GM23338 (cell line): ENCODE results near the gene CHMP5. TPM values are rescaled to one million over a fixed set of nuclear protein-coding genes. Genes with fewer than 3 reads are reported as not detected.

Experiments used
- ATAC-seq: fragments of 200-7000 bp; cut with Tn5 transposase; 3 replicates; pipeline ENCODE4 v1.9.1; 2020
- DNase-seq: peaks from one replicate; pipeline ENCODE4 v3.0.0-alpha.2; 2015; ENCODE audit warnings: low spot score
- H2AFZ ChIP-seq: fragments of 200-600 bp; sonication (generic); 2 replicates; pipeline ENCODE4 v1.8.0; 2016; ENCODE audit warnings: antibody characterized with exemption, mild to moderate bottlenecking, moderate library complexity
- H3F3A ChIP-seq: fragments of 200-600 bp; sonication (generic); replicated peaks from 2 replicates; pipeline ENCODE4 v1.8.0; 2017; ENCODE audit warnings: antibody characterized with exemption, mixed run types, low read depth
- H3K27ac ChIP-seq: fragments of 200-600 bp; sonication (generic); 2 replicates; pipeline ENCODE4 v1.6.1; 2016; ENCODE audit warnings: low read depth
- H3K27me3 ChIP-seq: fragments of 200-600 bp; sonication (generic); 2 replicates; pipeline ENCODE4 v1.8.0; 2016; ENCODE audit warnings: mild to moderate bottlenecking, mixed run types, moderate library complexity; ENCODE audit not compliant: insufficient read depth
- H3K36me3 ChIP-seq: fragments of 200-600 bp; sonication (generic); 2 replicates; pipeline ENCODE4 v1.8.0; 2016; ENCODE audit warnings: mild to moderate bottlenecking; ENCODE audit not compliant: insufficient read depth
- H3K4me1 ChIP-seq: fragments of 200-600 bp; sonication (generic); 2 replicates; pipeline ENCODE4 v1.8.0; 2016; ENCODE audit warnings: mild to moderate bottlenecking, moderate library complexity; ENCODE audit not compliant: insufficient read depth
- H3K4me2 ChIP-seq: fragments of 200-600 bp; sonication (generic); 2 replicates; pipeline ENCODE4 v1.7.1; 2017; ENCODE audit warnings: mixed run types
- H3K4me3 ChIP-seq: fragments of 200-600 bp; sonication (generic); 2 replicates; pipeline ENCODE4 v1.6.1; 2016; ENCODE audit warnings: mixed run types
- H3K79me2 ChIP-seq: fragments of 200-600 bp; sonication (generic); replicated peaks from 2 replicates; pipeline ENCODE4 v1.8.0; 2017; ENCODE audit warnings: mild to moderate bottlenecking; ENCODE audit not compliant: insufficient read depth
- H3K9me2 ChIP-seq: fragments of 200-600 bp; sonication (generic); 2 replicates; pipeline ENCODE4 v1.8.0; 2017; ENCODE audit not compliant: insufficient read depth
- H4K20me1 ChIP-seq: fragments of 200-600 bp; sonication (generic); replicated peaks from 2 replicates; pipeline ENCODE4 v1.8.0; 2017; ENCODE audit warnings: mild to moderate bottlenecking; ENCODE audit not compliant: insufficient read depth
- H3K27ac Mint-ChIP-seq: 2 replicates; pipeline ENCODE4 v1.8.0; 2020; ENCODE audit warnings: inconsistent platforms, mild to moderate bottlenecking, moderate library complexity, mixed read lengths
- H3K27me3 Mint-ChIP-seq: 3 replicates; pipeline ENCODE4 v1.8.0; 2022; ENCODE audit warnings: low read depth, mild to moderate bottlenecking, moderate library complexity, mixed read lengths, inconsistent platforms; ENCODE audit not compliant: insufficient read depth, poor library complexity
- H3K36me3 Mint-ChIP-seq: 3 replicates; pipeline ENCODE4 v1.8.0; 2021; ENCODE audit warnings: low read depth, mild to moderate bottlenecking, inconsistent platforms, moderate library complexity, mixed read lengths
- H3K4me1 Mint-ChIP-seq: 3 replicates; pipeline ENCODE4 v1.8.0; 2020; ENCODE audit warnings: mild to moderate bottlenecking, inconsistent platforms, mixed read lengths
- H3K4me3 Mint-ChIP-seq: 3 replicates; pipeline ENCODE4 v1.8.0; 2021; ENCODE audit warnings: moderate library complexity, mild to moderate bottlenecking, inconsistent platforms, mixed read lengths
- H3K9me3 Mint-ChIP-seq: 3 replicates; pipeline ENCODE4 v1.8.0; 2020; ENCODE audit warnings: moderate library complexity, mild to moderate bottlenecking, inconsistent platforms, mixed read lengths
- CREB1 ChIP-seq: fragments of 250-450 bp; sonication (Bioruptor Pico); IDR thresholded peaks from 2 replicates; pipeline ENCODE4 v1.5.0; 2020; ENCODE audit warnings: low read depth, mild to moderate bottlenecking, moderate library complexity
- CTCF ChIP-seq, 2 experiments: fragments of 200-600 bp in 1 of 2; sonication (generic) in 1 of 2; conservative IDR thresholded peaks; 2 replicates each; pipeline versions ENCODE4 v1.5.1 to v1.6.1; 2016 to 2017; ENCODE audit warnings: antibody characterized with exemption in 2 of 2, low read depth in 2 of 2, mild to moderate bottlenecking in 2 of 2, moderate library complexity in 1 of 2
- EZH2 ChIP-seq: fragments of 200-600 bp; sonication (generic); IDR thresholded peaks from one replicate; pipeline ENCODE4 v1.8.0; 2017; ENCODE audit warnings: antibody characterized with exemption, mild to moderate bottlenecking, low read depth; ENCODE audit not compliant: unreplicated experiment
- EZH2phosphoT487 ChIP-seq: fragments of 200-600 bp; sonication (generic); IDR thresholded peaks from one replicate; pipeline ENCODE4 v1.8.1; 2018; ENCODE audit warnings: antibody characterized with exemption; ENCODE audit not compliant: unreplicated experiment
- JUNB ChIP-seq: IDR thresholded peaks from one replicate; pipeline ENCODE4 v1.6.1; 2016; ENCODE audit warnings: antibody characterized with exemption; ENCODE audit not compliant: unreplicated experiment
- NANOG ChIP-seq: IDR thresholded peaks from 2 replicates; pipeline ENCODE4 v1.6.1; 2016; ENCODE audit warnings: antibody characterized with exemption, borderline replicate concordance
- POLR2AphosphoS5 ChIP-seq: IDR thresholded peaks from 2 replicates; pipeline ENCODE4 v1.6.1; 2016; ENCODE audit warnings: antibody characterized with exemption, low read depth
- ZNF114 ChIP-seq: fragments of 250-450 bp; sonication (Bioruptor Pico); IDR thresholded peaks from 2 replicates; pipeline ENCODE4 v1.5.0; 2020; ENCODE audit warnings: mild to moderate bottlenecking, moderate library complexity
- ZNF331 ChIP-seq: fragments of 250-450 bp; sonication (Bioruptor Pico); IDR thresholded peaks from 2 replicates; pipeline ENCODE4 v1.5.0; 2020; ENCODE audit warnings: low read depth, mild to moderate bottlenecking, moderate library complexity
- ZNF462 ChIP-seq: fragments of 250-450 bp; sonication (Bioruptor Pico); IDR thresholded peaks from 2 replicates; pipeline ENCODE4 v1.5.0; 2020; ENCODE audit warnings: mild to moderate bottlenecking, moderate library complexity
- polyA plus RNA-seq: library from polyadenylated mRNA; unstranded; fragments of >200 nt; fragmentation: Nextera tagmentation; extraction: Ambion mirVana; gene quantifications from 2 replicates; pipeline ENCODE4 v1.2.1, GENCODE V29; 2016
- total RNA-seq: library from RNA; depleted of rRNA; stranded (reverse); fragments of >200 nt; shearing (Covaris generic); gene quantifications from 2 replicates; pipeline ENCODE4 v1.2.3, GENCODE V29; 2014
- TF ChIP-seq, protein P1 (sequence below): IDR thresholded peaks from 2 replicates; pipeline ENCODE4 v1.6.1; 2016; ENCODE audit warnings: antibody characterized with exemption
- TF ChIP-seq, protein P2 (sequence below): IDR thresholded peaks from one replicate; pipeline ENCODE4 v1.6.1; 2018; ENCODE audit warnings: antibody characterized with exemption; ENCODE audit not compliant: unreplicated experiment

The CHMP5 gene
- total and polyA plus RNA-seq, 2 experiments from 2014 or later, result 30.9 to 77.8 TPM

DNA sequence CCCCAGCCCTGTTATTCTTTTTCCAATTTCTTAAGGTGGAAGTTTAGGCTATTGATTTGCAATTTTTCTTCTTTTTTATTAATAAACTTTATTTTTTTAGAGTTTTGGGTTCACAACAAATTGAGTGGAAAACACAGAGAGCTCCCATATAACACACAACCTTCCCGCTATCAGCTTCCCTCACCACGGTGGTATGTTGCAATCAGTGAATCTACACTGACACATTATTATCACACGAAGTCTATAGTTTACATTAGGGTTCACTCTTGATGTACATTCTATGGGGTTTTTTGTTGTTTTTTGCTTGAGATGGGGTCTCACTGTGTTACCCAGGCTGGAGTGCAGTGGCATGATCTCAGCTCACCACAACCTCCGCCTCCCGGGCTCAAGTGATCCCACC, 20.7 kb downstream of the CHMP5 start:
- H3K36me3 Mint-ChIP-seq, result peaks cover under 1% of the 10 kb centered on the region; the same call in 2 of the 3 replicates
- H3K4me3 ChIP-seq, result no peak overlapping the region
- no peaks in the 10 kb centered on the region for H3K79me2 ChIP-seq
- H3K27me3 ChIP-seq, result no peaks in the 10 kb centered on the region
- no peaks in the 10 kb centered on the region for H3K36me3 ChIP-seq
- no peaks in the 10 kb centered on the region for H4K20me1 ChIP-seq
- H3K27ac Mint-ChIP-seq, result no peak overlapping the region
- no peaks in the 10 kb centered on the region for H3K9me2 ChIP-seq
- H3K4me3 Mint-ChIP-seq, result no peak overlapping the region
- no peak overlapping the region for H3K27ac ChIP-seq
- H3K4me2 ChIP-seq, result no peak overlapping the region
- H3K9me3 Mint-ChIP-seq, result no peaks in the 10 kb centered on the region
- H3F3A ChIP-seq, result no peaks in the 10 kb centered on the region
- peaks cover 7% of the 10 kb centered on the region for H3K27me3 Mint-ChIP-seq
- no peak overlapping the region for H2AFZ ChIP-seq
- H3K4me1 Mint-ChIP-seq, result peaks cover 5% of the 10 kb centered on the region; the same call in 1 of the 3 replicates
- ATAC-seq (no peak), DNase-seq (no peak)
- H3K4me1 ChIP-seq, result no peaks in the 10 kb centered on the region
- TF ChIP-seq, protein P1, sequence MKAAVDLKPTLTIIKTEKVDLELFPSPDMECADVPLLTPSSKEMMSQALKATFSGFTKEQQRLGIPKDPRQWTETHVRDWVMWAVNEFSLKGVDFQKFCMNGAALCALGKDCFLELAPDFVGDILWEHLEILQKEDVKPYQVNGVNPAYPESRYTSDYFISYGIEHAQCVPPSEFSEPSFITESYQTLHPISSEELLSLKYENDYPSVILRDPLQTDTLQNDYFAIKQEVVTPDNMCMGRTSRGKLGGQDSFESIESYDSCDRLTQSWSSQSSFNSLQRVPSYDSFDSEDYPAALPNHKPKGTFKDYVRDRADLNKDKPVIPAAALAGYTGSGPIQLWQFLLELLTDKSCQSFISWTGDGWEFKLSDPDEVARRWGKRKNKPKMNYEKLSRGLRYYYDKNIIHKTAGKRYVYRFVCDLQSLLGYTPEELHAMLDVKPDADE, result no peak
- no peak for TF ChIP-seq EZH2
- TF ChIP-seq ZNF331 (CRISPR knock-in tag), result no peak
- no peak for TF ChIP-seq EZH2phosphoT487
- TF ChIP-seq CREB1 (CRISPR knock-in tag), result no peak
- no peak for TF ChIP-seq CTCF (conservative IDR thresholded peaks at IDR 0.05; ENCODE audit: low read depth in 2 of 2)
- TF ChIP-seq, protein P2, sequence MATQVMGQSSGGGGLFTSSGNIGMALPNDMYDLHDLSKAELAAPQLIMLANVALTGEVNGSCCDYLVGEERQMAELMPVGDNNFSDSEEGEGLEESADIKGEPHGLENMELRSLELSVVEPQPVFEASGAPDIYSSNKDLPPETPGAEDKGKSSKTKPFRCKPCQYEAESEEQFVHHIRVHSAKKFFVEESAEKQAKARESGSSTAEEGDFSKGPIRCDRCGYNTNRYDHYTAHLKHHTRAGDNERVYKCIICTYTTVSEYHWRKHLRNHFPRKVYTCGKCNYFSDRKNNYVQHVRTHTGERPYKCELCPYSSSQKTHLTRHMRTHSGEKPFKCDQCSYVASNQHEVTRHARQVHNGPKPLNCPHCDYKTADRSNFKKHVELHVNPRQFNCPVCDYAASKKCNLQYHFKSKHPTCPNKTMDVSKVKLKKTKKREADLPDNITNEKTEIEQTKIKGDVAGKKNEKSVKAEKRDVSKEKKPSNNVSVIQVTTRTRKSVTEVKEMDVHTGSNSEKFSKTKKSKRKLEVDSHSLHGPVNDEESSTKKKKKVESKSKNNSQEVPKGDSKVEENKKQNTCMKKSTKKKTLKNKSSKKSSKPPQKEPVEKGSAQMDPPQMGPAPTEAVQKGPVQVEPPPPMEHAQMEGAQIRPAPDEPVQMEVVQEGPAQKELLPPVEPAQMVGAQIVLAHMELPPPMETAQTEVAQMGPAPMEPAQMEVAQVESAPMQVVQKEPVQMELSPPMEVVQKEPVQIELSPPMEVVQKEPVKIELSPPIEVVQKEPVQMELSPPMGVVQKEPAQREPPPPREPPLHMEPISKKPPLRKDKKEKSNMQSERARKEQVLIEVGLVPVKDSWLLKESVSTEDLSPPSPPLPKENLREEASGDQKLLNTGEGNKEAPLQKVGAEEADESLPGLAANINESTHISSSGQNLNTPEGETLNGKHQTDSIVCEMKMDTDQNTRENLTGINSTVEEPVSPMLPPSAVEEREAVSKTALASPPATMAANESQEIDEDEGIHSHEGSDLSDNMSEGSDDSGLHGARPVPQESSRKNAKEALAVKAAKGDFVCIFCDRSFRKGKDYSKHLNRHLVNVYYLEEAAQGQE, result no peak
- TF ChIP-seq ZNF114 (CRISPR knock-in tag), result no peak
- no peak for TF ChIP-seq ZNF462 (CRISPR knock-in tag)
- no peak for TF ChIP-seq JUNB
- no peak for TF ChIP-seq POLR2AphosphoS5
- TF ChIP-seq NANOG, result no peak
